HG02840 (cell line): ENCODE data around the gene LGALS3BP.

Source experiments
- ATAC-seq: cut with Tn5 transposase; IDR thresholded peaks from one replicate; pipeline ENCODE4 v1.9.1; 2021; ENCODE audit warnings: mild to moderate bottlenecking, moderate library complexity, moderate number of reproducible peaks; ENCODE audit not compliant: unreplicated experiment, low FRiP score

LGALS3BP gene

DNA sequence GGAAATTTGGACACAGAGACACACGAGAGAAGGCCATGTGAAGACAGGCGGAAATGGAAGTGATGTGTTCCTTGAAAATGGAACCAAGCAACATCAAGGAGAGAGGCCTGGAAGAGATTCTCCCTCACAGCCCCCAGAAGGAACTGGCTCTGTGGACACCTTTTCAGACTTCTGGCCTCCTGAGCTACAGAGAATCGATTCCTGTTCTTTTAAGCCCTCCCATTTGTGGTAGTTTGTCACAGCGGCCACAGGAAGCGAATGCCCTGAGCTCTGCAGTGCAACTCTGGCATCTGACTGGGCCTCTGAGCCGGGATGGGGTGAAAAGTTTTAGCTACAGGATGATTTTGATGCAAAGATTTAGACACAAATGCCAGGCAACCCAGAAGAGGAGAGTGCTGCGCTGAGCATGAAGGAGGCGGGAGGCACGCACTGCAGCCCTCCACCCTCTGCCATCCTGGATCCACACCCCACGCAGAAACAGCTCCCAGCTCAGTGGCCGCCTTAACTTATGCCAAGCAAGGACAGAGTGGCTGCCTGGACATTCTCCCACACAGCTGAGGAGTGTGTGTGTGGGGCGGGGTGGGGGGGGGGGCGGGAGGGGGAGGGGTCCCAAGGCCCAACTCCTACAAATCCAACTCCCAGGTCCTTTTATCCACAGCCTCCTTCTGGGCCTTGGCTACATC lies 56.8 kb downstream of the LGALS3BP start:
- ATAC-seq, result no peak

DNA sequence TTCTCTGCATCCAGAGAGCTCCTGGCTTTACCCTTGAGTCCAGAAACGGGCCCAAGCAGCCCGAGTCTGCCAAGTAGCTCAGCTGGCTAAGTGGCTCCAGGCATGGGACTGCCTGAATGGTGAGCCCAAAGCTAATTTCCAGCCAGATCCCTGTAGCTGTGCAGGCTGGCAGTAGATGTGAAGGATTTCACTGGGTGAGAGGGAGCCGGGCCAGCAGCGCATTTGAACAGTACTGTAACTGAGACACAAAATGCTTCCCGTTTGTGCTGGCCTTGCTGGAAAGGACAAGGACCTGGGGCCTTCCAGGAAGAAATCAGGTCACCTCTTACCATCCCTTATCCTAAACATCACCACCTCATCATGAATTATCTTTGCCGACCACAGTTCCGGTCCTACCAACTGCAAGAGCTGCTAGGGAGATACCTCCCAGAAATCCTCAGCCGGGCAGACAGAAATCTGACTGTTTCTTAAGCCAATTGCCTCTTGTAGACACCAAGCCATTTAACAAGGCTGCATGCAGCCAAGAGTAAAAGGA lies 58.2 kb downstream of the LGALS3BP start:
- no peak for ATAC-seq
